Subcutaneous abdominal adipose tissue (tissue), 5 donors: ENCODE data around the gene VTI1A.

Source experiments
- H3K27ac ChIP-seq: one replicate; pipeline ENCODE4 v1.7.0; 2013; ENCODE audit warnings: low read depth, mild to moderate bottlenecking, inconsistent platforms, low read length, moderate library complexity
- H3K27me3 ChIP-seq, 5 donors: one replicate each; pipeline ENCODE4 v1.7.0; 2013; ENCODE audit warnings: low read length in 5 of 5, inconsistent platforms in 1 of 5; ENCODE audit not compliant: control insufficient read depth in 5 of 5, insufficient read depth in 4 of 5
- H3K36me3 ChIP-seq, 5 donors: one replicate each; pipeline ENCODE4 v1.7.0; 2013; ENCODE audit warnings: low read length in 5 of 5; ENCODE audit not compliant: control insufficient read depth in 5 of 5, insufficient read depth in 5 of 5
- H3K4me1 ChIP-seq, 5 donors: one replicate each; pipeline ENCODE4 v1.7.0; 2013; ENCODE audit warnings: low read length in 5 of 5, mild to moderate bottlenecking in 3 of 5, moderate library complexity in 1 of 5; ENCODE audit not compliant: control insufficient read depth in 5 of 5, insufficient read depth in 5 of 5
- H3K4me3 ChIP-seq, 5 donors: one replicate each; pipeline ENCODE4 v1.7.0; 2013; ENCODE audit warnings: low read length in 5 of 5, low read depth in 1 of 5
- H3K9ac ChIP-seq, 5 donors: one replicate each; pipeline ENCODE4 v1.7.0; 2013; ENCODE audit warnings: low read length in 5 of 5, mild to moderate bottlenecking in 4 of 5, moderate library complexity in 3 of 5
- H3K9me3 ChIP-seq, 5 donors: one replicate each; pipeline ENCODE4 v1.7.0; 2013; ENCODE audit warnings: low read length in 5 of 5; ENCODE audit not compliant: control insufficient read depth in 5 of 5
- donor health status: healthy.
- donor health status: healthy.
- donor health status: healthy.
- donor health status: healthy.
- donor health status: healthy.

VTI1A gene

DNA sequence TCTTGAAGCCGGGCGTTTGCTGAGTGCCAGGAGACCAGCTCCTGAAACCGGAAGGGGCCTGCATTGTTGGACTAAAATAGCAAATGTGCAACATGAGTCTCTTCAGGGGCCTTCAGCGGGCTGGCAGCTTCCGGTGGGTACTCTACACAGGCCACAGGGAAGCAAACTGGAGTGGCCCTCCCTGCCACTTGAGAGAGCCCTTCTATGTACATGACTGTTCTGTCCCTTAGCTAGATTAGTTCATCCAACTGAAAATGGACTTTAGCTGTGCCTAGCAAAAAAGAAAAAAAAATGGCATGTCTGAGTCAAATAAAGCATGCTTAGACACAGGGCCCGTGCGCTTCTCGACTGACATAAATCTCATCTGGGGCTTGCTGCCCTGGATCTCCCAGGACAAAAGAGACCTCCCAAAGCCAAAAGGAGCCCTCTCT, 387.8 kb downstream of the VTI1A start:
- Histone ChIP-seq H3K9me3 (peaks cover 0 to 3% (median 0%) of the 10 kb centered on the region in 5 donors), H3K4me3 (no peak overlapping the region), H3K9ac (no peak overlapping the region), H3K4me1 (peaks cover 0 to 31% (median 25%) of the 10 kb centered on the region in 5 donors), H3K36me3 (no peaks in the 10 kb centered on the region), H3K27ac (no peak overlapping the region), H3K27me3 (no peaks in the 10 kb centered on the region)

DNA sequence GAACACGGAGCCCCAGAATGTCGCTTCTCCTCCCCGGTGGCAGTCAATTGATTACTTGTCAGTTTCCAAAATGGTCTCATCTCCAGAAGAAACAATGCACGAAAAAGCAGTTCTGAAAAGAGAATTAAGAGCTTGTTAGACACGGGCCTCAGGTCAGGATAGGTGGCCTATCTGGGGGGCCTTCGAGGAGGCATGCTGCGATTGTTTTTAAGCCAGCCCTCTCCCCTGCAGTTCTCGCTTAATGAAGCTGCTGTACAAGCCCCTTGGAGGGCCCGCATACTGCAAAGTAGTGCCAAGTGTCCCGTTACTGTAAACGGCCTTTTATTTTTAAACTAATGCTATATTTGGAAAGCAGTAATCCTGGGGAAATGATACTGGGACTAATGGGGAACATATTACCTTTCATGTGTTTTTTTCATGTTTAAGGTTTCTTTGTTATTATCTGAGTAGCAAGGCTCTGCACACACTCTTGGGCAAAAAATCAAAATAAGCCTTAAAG, 388.3 kb downstream of the VTI1A start:
- H3K27me3 ChIP-seq = no peaks in the 10 kb centered on the region
- no peak overlapping the region for H3K9ac ChIP-seq
- no peak overlapping the region for H3K27ac ChIP-seq
- H3K9me3 ChIP-seq = peaks cover 0 to 8% (median 1%) of the 10 kb centered on the region in 5 donors
- H3K4me1 ChIP-seq = peaks cover 0 to 31% (median 25%) of the 10 kb centered on the region in 5 donors
- no peaks in the 10 kb centered on the region for H3K36me3 ChIP-seq
- H3K4me3 ChIP-seq = no peak overlapping the region

DNA sequence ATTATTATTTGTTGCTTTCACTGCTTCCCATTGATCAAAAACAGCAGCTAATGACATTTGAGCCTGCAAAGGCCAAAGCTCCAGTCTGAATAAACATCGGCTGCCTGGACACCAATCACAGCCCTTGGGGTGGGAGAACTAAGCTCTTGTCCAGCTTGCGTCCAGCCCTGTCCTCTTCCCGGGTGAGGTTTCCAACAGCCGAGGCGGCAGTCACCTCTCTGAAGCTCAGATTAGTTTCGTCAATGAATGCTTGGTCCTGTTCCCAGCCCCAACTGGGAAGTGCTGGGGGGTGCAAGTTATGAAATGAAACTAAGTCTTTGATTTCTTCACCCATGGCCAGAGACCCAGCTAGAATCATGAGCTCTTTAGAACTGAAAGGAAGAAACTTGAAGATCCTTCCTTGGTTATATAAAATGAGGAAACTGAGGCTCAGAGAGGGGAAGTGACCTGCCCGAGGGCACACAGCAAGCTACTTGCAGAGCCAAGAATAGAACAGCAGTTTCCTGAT, 389.0 kb downstream of the VTI1A start:
- H3K36me3 ChIP-seq = no peaks in the 10 kb centered on the region
- H3K27ac ChIP-seq = no peak overlapping the region
- H3K4me3 ChIP-seq = peak overlapping the region in 4 of 5 donors; percentile 19 to 49 (median 36)
- no peak overlapping the region for H3K9ac ChIP-seq
- peaks cover 0 to 31% (median 25%) of the 10 kb centered on the region in 5 donors for H3K4me1 ChIP-seq
- peaks cover 0 to 12% (median 4%) of the 10 kb centered on the region in 5 donors for H3K9me3 ChIP-seq
- no peaks in the 10 kb centered on the region for H3K27me3 ChIP-seq

DNA sequence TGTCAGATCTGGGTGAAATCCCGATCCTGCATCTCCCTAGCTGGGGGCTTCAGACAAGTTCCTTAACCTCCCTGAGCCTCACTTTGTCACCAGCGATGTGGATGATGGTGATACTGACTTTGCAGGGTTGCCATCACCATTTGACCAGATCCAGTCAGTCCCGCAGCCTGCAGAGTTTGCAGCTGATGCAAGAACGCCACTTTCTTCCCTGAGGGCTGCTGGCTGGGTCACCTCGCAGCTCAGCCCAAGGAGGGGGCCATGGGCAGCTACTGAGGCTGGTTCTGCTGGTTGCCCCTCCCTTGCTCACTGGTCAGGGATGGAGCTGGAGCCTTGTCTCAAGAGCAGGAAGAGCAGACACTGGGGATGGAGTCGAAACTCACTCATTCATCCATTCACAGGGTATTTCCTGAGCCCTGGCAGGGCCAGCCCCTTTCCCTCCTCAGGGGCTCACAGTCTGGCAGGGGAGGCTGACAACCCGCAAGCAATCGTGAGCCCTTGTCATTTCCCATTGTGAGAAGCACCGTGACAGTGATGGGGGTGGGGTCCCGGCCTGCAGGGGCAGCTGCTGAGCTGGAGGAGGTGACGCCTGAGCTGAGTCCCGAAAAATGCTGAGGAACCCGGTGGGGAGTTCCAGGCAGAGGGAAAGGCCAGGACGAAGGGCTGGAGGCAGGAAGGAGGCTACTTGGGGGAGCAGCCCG, 391.9 kb downstream of the VTI1A start:
- H3K4me1 ChIP-seq = peaks cover 0 to 50% (median 32%) of the 10 kb centered on the region in 5 donors
- H3K36me3 ChIP-seq = no peaks in the 10 kb centered on the region
- no peak overlapping the region for H3K9ac ChIP-seq
- H3K4me3 ChIP-seq = no peak overlapping the region
- no peak overlapping the region for H3K27ac ChIP-seq
- H3K27me3 ChIP-seq = no peaks in the 10 kb centered on the region
- peaks cover 0 to 12% (median 4%) of the 10 kb centered on the region in 5 donors for H3K9me3 ChIP-seq

DNA sequence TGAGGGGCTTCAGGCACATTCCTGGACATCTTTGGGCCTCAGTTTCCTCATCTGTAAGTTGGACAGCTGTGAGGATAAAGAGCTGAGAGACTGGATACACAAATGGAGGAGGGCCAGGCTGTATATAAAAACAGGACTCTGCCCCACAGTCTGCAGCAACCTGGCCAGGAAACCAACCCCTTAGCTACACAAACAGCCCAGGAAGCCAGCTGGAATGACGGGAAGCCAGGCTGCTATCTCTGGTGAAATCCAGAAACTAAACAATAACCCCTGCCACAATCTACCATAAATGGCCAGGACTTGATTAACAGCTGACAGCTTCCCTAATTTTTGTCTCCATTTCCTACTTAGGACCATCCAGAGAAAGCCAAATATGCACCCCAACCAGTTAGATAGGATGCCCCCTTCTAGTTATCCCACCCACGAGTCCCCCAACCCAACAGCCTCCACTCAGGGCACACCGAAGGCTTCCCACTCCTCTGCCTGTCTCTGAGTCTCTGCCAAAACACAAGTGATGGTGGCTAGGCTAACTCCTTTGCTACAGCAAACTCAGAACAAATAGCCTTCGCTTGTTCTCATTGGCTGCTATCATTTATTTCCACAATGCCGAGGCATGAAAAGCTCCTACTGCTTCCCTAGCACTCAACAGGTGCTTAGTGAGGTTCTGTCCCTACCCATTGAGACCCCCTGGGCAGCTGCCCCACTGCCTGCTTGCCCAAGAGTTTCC, 393.1 kb downstream of the VTI1A start:
- H3K4me3 ChIP-seq = no peak overlapping the region
- no peak overlapping the region for H3K9ac ChIP-seq
- peaks cover 0 to 12% (median 4%) of the 10 kb centered on the region in 5 donors for H3K9me3 ChIP-seq
- no peaks in the 10 kb centered on the region for H3K27me3 ChIP-seq
- H3K27ac ChIP-seq = no peak overlapping the region
- peaks cover 0 to 42% (median 31%) of the 10 kb centered on the region in 5 donors for H3K4me1 ChIP-seq
- no peaks in the 10 kb centered on the region for H3K36me3 ChIP-seq

DNA sequence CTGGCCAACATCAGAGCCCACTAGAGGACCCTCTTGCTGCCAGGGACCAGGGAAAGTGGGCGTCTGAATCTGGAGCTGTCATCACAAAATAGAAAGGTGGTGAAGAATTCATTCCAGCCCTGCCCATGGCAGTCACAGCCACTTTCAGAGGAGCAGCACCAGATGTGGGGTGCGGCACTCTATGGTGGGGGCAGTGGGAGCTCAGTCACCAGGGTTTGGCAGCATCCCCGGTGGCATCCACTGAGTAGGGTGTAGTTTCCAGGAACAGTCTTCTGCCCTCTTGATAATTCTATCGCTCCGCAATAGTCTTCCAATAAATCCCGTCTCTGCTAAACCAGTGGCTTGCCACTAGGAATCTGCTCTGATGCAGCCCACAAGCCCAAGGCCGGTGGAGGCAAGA, 394.5 kb downstream of the VTI1A start:
- H3K4me3 ChIP-seq = no peak overlapping the region
- no peaks in the 10 kb centered on the region for H3K36me3 ChIP-seq
- H3K9me3 ChIP-seq = peaks cover 0 to 12% (median 4%) of the 10 kb centered on the region in 5 donors
- no peak overlapping the region for H3K27ac ChIP-seq
- H3K9ac ChIP-seq = no peak overlapping the region
- peaks cover 0 to 27% (median 21%) of the 10 kb centered on the region in 5 donors for H3K4me1 ChIP-seq
- no peaks in the 10 kb centered on the region for H3K27me3 ChIP-seq

DNA sequence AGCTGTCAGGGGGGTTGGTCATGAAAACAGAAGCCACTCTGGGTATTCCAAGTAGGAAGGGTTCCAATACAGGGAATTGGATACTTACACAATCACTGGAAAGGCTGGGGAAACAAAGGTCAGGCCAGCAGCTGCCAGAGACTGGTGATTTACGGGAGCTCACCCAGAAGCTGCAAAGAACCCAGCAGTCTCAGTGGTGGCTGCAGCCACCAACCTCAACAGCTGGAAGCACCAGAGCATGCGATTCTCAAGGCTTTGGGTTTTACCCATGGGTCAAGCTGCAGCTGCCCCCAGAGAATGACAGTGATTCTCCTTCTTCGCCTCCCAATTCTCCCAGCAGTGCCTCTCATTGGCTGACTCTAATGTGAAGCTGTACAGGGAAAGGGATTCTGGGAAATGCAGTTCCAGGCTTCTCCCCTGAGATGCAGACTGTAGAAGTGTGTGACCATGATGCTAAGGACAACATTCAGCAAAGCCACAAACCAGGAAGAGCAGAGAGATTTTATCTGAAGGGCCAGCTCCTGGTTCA, 395.9 kb downstream of the VTI1A start:
- no peaks in the 10 kb centered on the region for H3K27me3 ChIP-seq
- peaks cover 5 to 24% (median 15%) of the 10 kb centered on the region in 5 donors for H3K9me3 ChIP-seq

DNA sequence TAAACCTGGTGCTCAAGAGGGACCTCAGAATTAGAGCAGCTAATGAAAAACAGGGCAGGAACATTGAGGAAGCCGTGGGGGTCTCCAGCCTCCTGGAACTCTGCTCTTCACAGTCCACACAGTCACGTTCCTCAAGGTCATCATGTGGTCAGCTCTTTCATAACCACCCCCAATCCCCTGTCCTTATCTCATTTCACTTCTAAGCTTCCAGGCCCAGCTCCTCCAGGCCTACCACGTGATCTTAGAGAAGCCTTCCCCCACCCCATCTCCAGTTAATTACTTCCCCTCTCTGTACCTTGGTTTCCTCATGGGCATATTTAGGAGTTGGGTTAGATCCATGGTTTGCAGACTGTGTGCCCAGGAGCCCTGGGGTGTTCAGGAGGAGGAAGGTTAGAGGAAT, 396.6 kb downstream of the VTI1A start:
- no peaks in the 10 kb centered on the region for H3K27me3 ChIP-seq
- H3K36me3 ChIP-seq = no peaks in the 10 kb centered on the region
- peaks cover 7 to 28% (median 21%) of the 10 kb centered on the region in 5 donors for H3K9me3 ChIP-seq
- no peak overlapping the region for H3K9ac ChIP-seq
- H3K27ac ChIP-seq = no peak overlapping the region
- H3K4me1 ChIP-seq = peaks cover 0 to 21% (median 15%) of the 10 kb centered on the region in 5 donors
- no peak overlapping the region for H3K4me3 ChIP-seq

More for the DNA sequence above, 395.9 kb downstream of the VTI1A start:
- Histone ChIP-seq H3K9ac (no peak overlapping the region), H3K4me1 (peaks cover 0 to 21% (median 15%) of the 10 kb centered on the region in 5 donors), H3K36me3 (no peaks in the 10 kb centered on the region), H3K27ac (no peak overlapping the region), H3K4me3 (peak overlapping the region in 4 of 5 donors; percentile 8 to 48 (median 20))

DNA sequence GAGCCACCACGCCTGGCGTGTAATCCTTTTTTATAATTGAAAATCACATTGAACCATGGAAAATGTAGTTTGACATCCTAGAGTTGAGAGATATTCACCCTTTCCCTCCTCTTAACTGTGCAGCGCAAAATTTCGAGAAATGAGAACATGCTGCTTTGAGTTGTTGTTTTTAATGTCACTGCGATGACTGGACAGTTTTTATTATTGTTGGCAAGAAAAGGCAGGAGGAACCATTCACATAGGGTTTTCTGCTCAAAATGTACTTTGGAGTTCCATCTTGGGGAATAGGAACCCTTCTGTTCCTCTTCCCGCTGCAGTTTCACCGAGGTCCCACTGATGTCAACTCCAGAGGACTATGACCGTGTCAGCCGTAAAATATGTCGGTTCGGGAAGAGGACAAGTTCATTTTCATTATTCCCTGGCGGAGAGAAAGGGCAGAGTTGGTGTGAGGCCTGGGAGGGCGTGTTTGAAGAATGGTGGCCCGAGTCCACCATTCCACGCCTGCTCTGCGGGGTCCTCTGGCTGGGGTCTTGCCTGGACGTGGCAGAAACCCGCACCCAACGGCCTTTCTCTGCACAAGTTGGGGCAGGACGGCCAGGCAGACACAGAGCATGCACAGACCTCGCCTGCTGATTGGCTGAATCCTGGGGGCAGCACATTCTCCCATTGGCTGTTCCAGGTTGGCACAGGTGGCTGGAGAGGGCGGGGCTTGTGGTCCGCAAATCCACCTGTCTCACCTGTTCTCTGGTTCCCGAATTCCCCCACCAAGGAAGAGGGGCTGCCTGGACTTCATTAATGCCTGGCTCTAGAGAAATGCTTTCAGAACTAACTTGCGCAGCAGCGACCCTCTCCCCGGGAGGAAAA, 397.9 kb downstream of the VTI1A start:
- no peak overlapping the region for H3K4me3 ChIP-seq
- no peaks in the 10 kb centered on the region for H3K27me3 ChIP-seq
- H3K27ac ChIP-seq = no peak overlapping the region
- H3K9ac ChIP-seq = no peak overlapping the region
- H3K4me1 ChIP-seq = peaks cover 0 to 21% (median 15%) of the 10 kb centered on the region in 5 donors
- H3K9me3 ChIP-seq = peaks cover 7 to 25% (median 21%) of the 10 kb centered on the region in 5 donors
- no peaks in the 10 kb centered on the region for H3K36me3 ChIP-seq
